GM23338 (cell line): ENCODE measurements around the gene CD86.

Source experiments
- CREB1 ChIP-seq: fragments of 250-450 bp; sonication (Bioruptor Pico); IDR thresholded peaks from 2 replicates; pipeline ENCODE4 v1.5.0; 2020; ENCODE audit warnings: low read depth, mild to moderate bottlenecking, moderate library complexity
- EZH2 ChIP-seq: fragments of 200-600 bp; sonication (generic); IDR thresholded peaks from one replicate; pipeline ENCODE4 v1.8.0; 2017; ENCODE audit warnings: antibody characterized with exemption, mild to moderate bottlenecking, low read depth; ENCODE audit not compliant: unreplicated experiment
- EZH2phosphoT487 ChIP-seq: fragments of 200-600 bp; sonication (generic); IDR thresholded peaks from one replicate; pipeline ENCODE4 v1.8.1; 2018; ENCODE audit warnings: antibody characterized with exemption; ENCODE audit not compliant: unreplicated experiment
- JUNB ChIP-seq: IDR thresholded peaks from one replicate; pipeline ENCODE4 v1.6.1; 2016; ENCODE audit warnings: antibody characterized with exemption; ENCODE audit not compliant: unreplicated experiment
- POLR2AphosphoS5 ChIP-seq: IDR thresholded peaks from 2 replicates; pipeline ENCODE4 v1.6.1; 2016; ENCODE audit warnings: antibody characterized with exemption, low read depth
- TF ChIP-seq, protein P1 (sequence below): IDR thresholded peaks from one replicate; pipeline ENCODE4 v1.6.1; 2018; ENCODE audit warnings: antibody characterized with exemption; ENCODE audit not compliant: unreplicated experiment
- TF ChIP-seq, protein P2 (sequence below), 2 experiments: fragments of 200-600 bp in 1 of 2; sonication (generic) in 1 of 2; conservative IDR thresholded peaks; 2 replicates each; pipeline versions ENCODE4 v1.5.1 to v1.6.1; 2016 to 2017; ENCODE audit warnings: antibody characterized with exemption in 2 of 2, low read depth in 2 of 2, mild to moderate bottlenecking in 2 of 2, moderate library complexity in 1 of 2
- TF ChIP-seq, protein P3 (sequence below): IDR thresholded peaks from 2 replicates; pipeline ENCODE4 v1.6.1; 2016; ENCODE audit warnings: antibody characterized with exemption

DNA sequence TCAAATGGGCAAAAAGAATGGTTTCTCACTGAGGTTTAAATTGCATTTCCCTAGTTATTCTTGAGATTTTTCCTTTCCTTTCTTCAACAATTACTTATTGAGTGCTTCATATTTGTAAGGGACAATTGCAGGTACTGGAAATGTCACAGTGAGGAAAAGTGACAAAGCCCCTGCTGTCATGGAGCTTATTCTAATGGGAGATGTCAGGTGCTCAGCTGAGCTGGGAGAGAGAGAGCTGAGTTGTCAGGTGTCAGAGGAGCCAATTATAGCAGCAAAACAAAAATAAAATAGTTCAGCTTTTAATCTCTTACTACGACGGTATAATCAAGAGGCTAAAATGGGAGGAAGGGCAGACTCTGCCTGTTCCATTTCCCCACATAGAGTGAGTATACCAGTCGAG, 42.0 kb downstream of the CD86 start:
- TF ChIP-seq, protein P1, sequence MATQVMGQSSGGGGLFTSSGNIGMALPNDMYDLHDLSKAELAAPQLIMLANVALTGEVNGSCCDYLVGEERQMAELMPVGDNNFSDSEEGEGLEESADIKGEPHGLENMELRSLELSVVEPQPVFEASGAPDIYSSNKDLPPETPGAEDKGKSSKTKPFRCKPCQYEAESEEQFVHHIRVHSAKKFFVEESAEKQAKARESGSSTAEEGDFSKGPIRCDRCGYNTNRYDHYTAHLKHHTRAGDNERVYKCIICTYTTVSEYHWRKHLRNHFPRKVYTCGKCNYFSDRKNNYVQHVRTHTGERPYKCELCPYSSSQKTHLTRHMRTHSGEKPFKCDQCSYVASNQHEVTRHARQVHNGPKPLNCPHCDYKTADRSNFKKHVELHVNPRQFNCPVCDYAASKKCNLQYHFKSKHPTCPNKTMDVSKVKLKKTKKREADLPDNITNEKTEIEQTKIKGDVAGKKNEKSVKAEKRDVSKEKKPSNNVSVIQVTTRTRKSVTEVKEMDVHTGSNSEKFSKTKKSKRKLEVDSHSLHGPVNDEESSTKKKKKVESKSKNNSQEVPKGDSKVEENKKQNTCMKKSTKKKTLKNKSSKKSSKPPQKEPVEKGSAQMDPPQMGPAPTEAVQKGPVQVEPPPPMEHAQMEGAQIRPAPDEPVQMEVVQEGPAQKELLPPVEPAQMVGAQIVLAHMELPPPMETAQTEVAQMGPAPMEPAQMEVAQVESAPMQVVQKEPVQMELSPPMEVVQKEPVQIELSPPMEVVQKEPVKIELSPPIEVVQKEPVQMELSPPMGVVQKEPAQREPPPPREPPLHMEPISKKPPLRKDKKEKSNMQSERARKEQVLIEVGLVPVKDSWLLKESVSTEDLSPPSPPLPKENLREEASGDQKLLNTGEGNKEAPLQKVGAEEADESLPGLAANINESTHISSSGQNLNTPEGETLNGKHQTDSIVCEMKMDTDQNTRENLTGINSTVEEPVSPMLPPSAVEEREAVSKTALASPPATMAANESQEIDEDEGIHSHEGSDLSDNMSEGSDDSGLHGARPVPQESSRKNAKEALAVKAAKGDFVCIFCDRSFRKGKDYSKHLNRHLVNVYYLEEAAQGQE = no peak
- TF ChIP-seq EZH2 (no peak), CREB1 (CRISPR knock-in tag) (no peak), EZH2phosphoT487 (no peak), JUNB (no peak), POLR2AphosphoS5 (no peak)
- TF ChIP-seq, protein P2, sequence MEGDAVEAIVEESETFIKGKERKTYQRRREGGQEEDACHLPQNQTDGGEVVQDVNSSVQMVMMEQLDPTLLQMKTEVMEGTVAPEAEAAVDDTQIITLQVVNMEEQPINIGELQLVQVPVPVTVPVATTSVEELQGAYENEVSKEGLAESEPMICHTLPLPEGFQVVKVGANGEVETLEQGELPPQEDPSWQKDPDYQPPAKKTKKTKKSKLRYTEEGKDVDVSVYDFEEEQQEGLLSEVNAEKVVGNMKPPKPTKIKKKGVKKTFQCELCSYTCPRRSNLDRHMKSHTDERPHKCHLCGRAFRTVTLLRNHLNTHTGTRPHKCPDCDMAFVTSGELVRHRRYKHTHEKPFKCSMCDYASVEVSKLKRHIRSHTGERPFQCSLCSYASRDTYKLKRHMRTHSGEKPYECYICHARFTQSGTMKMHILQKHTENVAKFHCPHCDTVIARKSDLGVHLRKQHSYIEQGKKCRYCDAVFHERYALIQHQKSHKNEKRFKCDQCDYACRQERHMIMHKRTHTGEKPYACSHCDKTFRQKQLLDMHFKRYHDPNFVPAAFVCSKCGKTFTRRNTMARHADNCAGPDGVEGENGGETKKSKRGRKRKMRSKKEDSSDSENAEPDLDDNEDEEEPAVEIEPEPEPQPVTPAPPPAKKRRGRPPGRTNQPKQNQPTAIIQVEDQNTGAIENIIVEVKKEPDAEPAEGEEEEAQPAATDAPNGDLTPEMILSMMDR (conservative IDR thresholded peaks at IDR 0.05; ENCODE audit: low read depth in 2 of 2) = no peak
- TF ChIP-seq, protein P3, sequence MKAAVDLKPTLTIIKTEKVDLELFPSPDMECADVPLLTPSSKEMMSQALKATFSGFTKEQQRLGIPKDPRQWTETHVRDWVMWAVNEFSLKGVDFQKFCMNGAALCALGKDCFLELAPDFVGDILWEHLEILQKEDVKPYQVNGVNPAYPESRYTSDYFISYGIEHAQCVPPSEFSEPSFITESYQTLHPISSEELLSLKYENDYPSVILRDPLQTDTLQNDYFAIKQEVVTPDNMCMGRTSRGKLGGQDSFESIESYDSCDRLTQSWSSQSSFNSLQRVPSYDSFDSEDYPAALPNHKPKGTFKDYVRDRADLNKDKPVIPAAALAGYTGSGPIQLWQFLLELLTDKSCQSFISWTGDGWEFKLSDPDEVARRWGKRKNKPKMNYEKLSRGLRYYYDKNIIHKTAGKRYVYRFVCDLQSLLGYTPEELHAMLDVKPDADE = no peak
